HG03565 (cell line): Measurements from ENCODE around the gene ADARB2.
"Not testable (repeated sequence)": the region's sequence is repeated elsewhere in the genome, so short reads cannot be mapped to it uniquely, and the experiment has no call there.

ENCODE experiments used
- ATAC-seq: cut with Tn5 transposase; IDR thresholded peaks from one replicate; pipeline ENCODE4 v1.9.1; 2021; ENCODE audit warnings: mild to moderate bottlenecking, moderate library complexity; ENCODE audit not compliant: unreplicated experiment

ADARB2 gene

GRCh38 chr10:1737222-1738061 is at the start of gene ADARB2:
TSS of gene ADARB2 (minus strand) at chr10:1737525.
- peak; percentile 56 for ATAC-seq

GRCh38 chr10:1785835-1786234 is 48.5 kb upstream of the ADARB2 start:
- no peak for ATAC-seq

GRCh38 chr10:1782841-1783240 is 45.5 kb upstream of the ADARB2 start:
- ATAC-seq = no peak

GRCh38 chr10:1779796-1780195 is 42.5 kb upstream of the ADARB2 start:
- ATAC-seq = no peak

GRCh38 chr10:1778375-1778969 is 41.1 kb upstream of the ADARB2 start:
- ATAC-seq = no peak

GRCh38 chr10:1776127-1776662 is 38.9 kb upstream of the ADARB2 start:
- no peak for ATAC-seq

GRCh38 chr10:1774796-1775195 is 37.5 kb upstream of the ADARB2 start:
- no peak for ATAC-seq

- not testable (repeated sequence) for ATAC-seq
Observed at GRCh38 chr10:1773204-1773603, 35.9 kb upstream of the ADARB2 start.

- ATAC-seq = no peak
Observed at GRCh38 chr10:1766049-1766448, 28.7 kb upstream of the ADARB2 start.

GRCh38 chr10:1762076-1762475 is 24.8 kb upstream of the ADARB2 start:
- no peak for ATAC-seq

- ATAC-seq = no peak
Observed at GRCh38 chr10:1754506-1755153, 17.3 kb upstream of the ADARB2 start.

- ATAC-seq = no peak
Observed at GRCh38 chr10:1752153-1752552, 14.8 kb upstream of the ADARB2 start.

GRCh38 chr10:1747590-1748157 is 10.3 kb upstream of the ADARB2 start:
- no peak for ATAC-seq

GRCh38 chr10:1746796-1747195 is 9.5 kb upstream of the ADARB2 start:
- ATAC-seq = no peak

GRCh38 chr10:1745780-1746456 is 8.6 kb upstream of the ADARB2 start:
- no peak for ATAC-seq

- no peak for ATAC-seq
Observed at GRCh38 chr10:1744524-1744923, 7.2 kb upstream of the ADARB2 start.

GRCh38 chr10:1743141-1743540 is 5.8 kb upstream of the ADARB2 start:
- no peak for ATAC-seq

- ATAC-seq = no peak
Observed at GRCh38 chr10:1741450-1741849, 4.1 kb upstream of the ADARB2 start.

- no peak for ATAC-seq
Observed at GRCh38 chr10:1739751-1740150, 2.4 kb upstream of the ADARB2 start.

GRCh38 chr10:1738950-1739349 is 1.6 kb upstream of the ADARB2 start:
- ATAC-seq = peak; percentile 42

GRCh38 chr10:1736972-1737221 is 428 bp downstream of the ADARB2 start:
- ATAC-seq = no peak
